NCI-H1436 treated with DMSO at 0.1 percent for 48 hours (cell line): ENCODE data around the gene KRTAP9-3.
"Not testable (repeated sequence)": the region's sequence is repeated elsewhere in the genome, so short reads cannot be mapped to it uniquely, and the experiment has no call there.

Experiments used
- DNase-seq: peaks from one replicate; lab custom pipeline; 2025; lab: John Stamatoyannopoulos, UW

KRTAP9-3 gene, protein sequence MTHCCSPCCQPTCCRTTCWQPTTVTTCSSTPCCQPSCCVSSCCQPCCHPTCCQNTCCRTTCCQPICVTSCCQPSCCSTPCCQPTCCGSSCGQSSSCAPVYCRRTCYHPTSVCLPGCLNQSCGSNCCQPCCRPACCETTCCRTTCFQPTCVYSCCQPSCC

DNA sequence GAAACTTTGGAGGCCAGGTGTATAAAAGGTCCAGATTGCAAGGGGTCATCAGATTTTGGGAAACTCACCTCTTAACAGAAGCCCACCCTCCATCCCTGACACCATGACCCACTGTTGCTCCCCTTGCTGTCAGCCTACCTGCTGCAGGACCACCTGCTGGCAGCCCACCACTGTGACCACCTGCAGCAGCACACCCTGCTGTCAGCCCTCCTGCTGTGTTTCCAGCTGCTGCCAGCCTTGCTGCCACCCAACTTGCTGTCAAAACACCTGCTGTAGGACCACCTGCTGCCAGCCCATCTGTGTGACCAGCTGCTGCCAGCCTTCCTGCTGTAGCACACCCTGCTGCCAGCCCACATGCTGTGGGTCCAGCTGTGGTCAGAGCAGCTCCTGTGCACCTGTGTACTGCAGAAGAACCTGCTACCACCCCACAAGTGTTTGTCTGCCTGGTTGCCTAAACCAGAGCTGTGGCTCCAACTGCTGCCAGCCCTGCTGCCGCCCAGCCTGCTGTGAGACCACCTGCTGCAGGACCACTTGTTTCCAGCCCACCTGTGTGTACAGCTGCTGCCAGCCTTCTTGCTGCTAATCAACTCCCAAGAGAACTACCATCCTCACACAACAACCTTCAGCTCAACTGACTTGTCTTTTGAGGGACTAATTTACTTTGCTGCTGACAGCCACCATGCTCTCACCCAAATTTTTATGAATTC, at the start of gene KRTAP9-3:
Gene KRTAP9-3, plus strand, starts transcription at position 51 of the 707 bp plus-strand sequence. Its CDS starts 53 bp downstream, at position 104.
- DNase-seq, result not testable (repeated sequence)

DNA sequence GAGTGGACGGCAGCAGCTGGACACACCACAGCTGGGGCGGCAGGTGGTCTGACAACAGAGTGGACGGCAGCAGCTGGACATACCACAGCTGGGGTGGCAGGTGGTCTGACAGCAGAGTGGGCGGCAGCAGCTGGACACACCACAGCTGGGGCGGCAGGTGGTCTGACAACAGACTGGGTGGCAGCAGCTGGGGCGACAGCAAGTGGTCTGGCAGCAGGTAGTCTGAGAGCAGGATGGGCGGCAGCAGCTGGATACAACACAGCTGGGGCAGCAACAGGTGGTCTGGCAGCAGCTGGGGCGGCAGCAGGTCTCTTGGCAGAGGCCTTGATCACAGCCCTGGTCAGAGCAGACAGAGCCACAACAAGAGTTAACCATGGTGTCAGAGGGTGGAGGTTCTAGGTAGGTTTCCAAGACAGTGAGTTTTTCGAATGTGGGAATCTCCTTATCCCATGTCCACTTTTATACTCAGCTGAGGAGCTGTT, 47.7 kb upstream of the KRTAP9-3 start, which contains the start of gene KRTAP4-1:
Gene KRTAP4-1, minus strand, starts transcription at position 432 of the 482 bp plus-strand sequence. Its CDS starts 57 bp downstream, at position 375.
- no peak for DNase-seq

DNA sequence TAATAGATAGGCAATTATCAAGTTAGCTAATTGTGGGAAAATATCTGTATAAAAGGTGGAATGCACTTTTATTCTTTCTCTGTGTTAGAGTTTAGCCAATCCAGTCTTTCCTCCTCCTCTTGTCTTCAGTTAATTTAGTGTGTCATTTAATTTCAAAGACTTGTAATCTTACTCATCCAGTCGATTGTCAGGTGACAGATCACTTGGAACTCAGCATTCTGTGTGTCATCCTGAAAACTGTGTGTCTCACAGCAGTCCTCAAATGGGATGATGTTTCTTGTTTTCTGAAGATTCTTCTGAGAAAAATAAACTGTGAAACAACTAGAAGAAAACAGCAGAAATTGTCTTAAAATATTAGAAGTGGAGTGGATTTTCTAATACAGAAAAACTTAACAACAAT, 47.2 kb upstream of the KRTAP9-3 start:
- DNase-seq, result no peak

DNA sequence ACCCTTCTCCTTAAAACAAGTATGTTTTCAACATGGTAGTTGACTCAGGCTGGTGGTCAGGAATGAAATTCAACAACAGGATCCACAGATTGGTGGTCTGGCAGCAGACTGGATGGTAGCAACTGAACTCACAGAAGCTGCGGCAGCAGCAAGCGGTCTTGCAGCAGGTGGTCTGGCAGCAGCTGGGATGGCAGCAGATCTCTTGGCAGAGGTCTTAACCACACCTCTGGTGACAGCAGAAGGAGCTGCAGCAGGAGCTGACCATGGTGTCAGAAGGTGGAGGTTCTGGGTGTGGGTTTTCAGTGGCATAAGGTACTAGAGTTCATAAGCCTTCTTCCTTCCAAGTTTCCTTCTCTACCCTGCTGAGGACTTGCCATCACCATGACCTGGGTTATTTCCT, 45.4 kb upstream of the KRTAP9-3 start:
- DNase-seq, result no peak

DNA sequence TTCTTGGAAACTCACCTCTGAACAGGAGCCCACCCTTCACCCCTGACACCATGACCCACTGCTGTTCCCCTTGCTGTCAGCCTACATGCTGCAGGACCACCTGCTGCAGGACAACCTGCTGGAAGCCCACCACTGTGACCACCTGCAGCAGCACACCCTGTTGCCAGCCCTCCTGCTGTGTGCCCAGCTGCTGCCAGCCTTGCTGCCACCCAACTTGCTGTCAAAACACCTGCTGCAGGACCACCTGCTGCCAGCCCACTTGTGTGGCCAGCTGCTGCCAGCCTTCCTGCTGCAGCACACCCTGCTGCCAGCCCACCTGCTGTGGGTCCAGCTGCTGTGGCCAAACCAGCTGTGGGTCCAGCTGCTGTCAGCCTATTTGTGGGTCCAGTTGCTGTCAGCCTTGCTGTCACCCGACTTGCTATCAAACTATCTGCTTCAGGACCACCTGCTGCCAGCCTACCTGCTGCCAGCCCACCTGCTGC, 42.4 kb upstream of the KRTAP9-3 start, which contains the start of gene KRTAP9-1:
Gene KRTAP9-1, plus strand, starts transcription at position 51 of the 482 bp plus-strand sequence. Its CDS starts 0 bp downstream, at position 51.
- not testable (repeated sequence) for DNase-seq

DNA sequence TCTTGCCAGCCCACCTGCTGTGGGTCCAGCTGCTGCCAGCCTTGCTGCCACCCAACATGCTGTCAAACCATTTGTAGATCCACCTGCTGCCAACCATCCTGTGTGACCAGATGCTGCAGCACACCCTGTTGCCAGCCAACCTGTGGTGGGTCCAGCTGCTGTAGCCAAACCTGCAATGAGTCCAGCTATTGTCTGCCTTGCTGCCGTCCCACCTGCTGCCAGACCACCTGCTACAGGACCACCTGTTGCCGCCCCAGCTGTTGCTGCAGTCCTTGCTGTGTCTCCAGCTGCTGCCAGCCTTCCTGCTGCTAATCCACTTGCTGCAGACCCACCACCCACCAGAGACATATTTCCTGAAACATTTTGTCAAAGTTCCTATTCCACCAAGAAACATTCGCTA, 41.9 kb upstream of the KRTAP9-3 start:
- no peak for DNase-seq

DNA sequence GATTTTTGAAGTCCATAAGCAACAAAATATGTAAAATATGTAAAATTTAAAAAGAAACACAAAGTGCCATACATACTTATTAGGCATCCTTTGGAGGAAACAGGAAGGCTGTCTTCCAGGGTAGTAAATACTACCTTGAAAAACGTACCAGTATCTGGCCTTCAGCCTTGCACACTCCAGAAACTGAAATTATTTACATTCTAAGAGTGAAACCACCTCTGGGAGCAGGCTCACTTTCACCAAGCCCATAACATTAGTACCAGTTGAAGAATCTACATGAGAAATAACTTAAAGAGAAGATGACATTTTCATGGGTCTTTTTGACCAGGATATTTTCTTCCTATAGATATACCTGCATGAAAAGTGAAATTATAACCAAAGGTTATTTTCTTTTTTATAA, 36.2 kb upstream of the KRTAP9-3 start:
- DNase-seq, result no peak

DNA sequence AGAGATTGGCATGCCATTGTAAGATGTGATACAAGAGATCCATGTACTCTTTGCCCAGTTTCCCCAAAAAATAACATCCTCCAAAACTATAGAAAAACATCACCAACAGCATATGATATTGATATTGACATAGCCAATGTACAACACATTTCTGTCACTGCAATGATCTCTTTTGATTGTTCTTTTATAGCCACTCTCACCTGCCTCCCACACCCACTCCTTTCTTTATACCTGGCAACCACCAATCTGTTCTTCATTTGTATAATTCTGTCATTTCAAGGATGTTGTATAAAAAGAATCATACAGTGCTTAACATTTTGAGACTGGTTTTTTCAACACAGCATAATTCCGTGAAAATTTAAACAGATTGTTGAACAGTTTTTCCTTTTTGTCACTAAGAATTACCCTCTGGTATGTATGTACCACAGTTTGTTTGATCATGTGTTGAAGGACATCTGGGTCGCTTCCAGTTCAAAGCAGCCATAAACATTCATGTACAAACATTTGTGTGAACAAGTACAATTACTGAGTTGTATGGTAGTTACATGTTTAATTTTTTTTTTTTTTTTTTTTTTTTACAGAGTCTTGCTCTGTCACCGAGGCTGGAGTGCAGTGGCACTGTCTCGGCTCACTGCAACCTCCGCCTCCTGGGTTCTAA, 32.7 kb upstream of the KRTAP9-3 start:
- DNase-seq, result no peak

DNA sequence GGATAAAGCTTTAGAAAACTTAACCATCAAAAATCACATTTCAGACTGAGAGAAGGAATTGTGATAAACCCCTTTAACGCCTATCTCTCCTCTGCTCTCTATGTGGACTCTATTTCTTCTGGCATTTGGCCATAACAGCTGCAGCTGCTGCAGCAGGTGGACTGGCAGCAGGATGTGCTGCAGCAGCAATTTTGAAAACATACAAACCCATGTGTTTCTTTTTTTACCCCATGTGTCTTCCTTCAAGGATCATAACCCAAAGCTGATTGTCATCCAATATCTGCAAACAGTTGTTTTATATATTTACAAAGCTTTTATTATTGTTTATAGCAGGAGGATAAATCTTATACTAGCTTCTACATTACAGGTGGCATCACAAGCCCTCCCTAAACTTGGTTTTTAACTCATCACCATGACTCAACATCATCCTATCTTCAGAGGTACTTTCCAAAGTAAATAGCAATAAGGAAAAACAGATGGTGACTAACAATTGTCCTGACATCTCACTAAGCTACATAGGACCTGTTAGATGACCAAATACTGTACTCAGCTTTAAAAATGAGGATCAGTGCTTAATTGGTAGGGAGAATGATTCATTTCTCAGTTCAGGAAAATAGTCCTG, 20.3 kb upstream of the KRTAP9-3 start:
- DNase-seq, result no peak

DNA sequence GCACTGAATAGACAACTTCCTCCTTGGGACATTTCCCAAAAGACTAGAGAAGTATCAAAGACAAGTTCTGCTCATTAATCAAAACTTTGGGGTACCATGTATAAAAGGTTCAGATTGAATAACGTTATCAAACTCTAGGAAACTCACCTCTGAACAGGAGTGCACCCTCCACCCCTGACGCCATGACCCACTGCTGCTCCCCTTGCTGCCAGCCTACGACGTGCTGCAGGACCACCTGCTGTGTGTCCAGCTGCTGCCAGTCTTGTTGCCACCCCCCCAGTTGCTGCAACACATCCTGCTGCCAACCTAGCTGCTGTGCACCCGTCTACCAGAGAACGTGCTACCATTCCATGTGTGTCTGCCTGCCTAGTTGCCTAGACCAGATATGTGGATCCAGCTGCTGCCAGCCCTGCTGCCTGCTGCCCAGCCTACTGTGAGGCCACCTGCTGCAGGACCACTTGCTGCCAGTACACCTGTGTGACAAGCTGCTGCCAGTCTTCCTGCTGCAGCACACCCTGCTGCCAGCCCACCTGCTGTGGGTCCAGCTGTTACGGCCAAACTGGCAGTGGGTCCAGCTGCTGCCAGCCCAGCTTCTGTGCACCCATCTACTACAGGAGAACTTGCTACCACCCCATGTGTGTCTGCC, 19.6 kb upstream of the KRTAP9-3 start:
- DNase-seq, result no peak

DNA sequence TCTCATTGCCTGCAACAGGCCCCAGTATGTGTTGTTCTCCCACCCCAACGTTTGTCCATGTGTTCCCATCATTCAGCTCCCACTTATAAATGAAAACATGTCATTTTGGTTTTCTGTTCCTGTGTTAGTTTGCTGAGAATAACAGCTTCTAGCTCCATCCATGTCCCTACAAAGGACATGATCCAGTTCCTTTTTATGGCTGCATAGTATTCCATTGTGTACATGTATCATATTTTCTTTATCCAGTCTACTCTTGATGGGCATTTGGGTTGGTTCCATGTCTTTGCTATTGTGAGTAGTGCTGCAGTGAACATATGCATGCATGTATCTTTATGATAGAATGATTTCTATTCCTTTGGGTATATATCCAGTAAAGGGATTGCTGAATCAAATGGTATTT, 16.6 kb upstream of the KRTAP9-3 start:
- no peak for DNase-seq

DNA sequence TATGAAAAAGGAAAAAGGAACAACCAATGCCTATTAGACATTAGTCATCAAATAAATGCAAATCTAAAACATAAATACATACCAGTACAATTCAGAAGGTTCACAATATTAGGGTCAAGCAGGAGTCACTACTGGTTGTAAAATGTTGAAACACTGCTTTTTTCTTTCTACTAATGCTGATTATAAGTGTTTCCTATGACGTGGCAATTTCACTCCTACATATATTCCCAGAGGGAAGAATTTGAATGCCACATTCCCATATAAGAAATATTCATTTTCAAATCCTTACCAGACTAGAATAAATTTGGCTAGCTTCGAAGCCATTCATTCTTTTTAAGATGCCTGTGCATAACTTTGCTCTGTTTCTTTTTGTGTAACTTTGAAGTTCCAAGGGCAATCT, 8.4 kb upstream of the KRTAP9-3 start:
- no peak for DNase-seq

DNA sequence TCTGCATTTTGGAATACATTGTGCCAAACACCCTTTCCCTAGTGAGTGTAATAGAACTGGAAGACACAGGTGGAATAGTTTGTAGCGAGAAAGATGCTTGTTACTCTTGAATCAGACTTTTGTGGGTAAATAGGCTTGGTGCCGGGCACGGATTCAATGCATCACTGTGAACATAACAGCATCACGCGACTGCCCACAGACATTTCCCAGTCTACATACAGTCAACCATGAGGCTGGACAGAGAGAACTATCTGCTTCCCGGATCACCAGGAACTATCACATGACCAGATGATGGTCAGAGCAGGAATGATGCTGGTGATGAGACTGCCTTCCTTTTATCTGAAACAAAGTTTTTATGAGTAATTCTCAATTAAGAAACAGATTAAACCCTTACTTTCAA, 6.2 kb upstream of the KRTAP9-3 start:
- no peak for DNase-seq

DNA sequence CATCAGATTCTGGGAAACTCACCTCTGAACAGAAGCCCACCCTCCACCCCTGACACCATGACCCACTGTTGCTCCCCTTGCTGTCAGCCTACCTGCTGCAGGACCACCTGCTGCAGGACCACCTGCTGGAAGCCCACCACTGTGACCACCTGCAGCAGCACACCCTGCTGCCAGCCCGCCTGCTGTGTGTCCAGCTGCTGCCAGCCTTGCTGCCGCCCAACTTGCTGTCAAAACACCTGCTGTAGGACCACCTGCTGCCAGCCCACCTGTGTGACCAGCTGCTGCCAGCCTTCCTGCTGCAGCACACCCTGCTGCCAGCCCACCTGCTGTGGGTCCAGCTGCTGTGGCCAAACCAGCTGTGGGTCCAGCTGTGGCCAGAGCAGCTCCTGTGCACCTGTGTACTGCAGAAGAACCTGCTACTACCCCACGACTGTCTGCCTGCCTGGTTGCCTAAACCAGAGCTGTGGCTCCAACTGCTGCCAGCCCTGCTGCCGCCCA, 5.6 kb upstream of the KRTAP9-3 start, which contains the start of gene KRTAP9-2:
Gene KRTAP9-2, plus strand, starts transcription at position 51 of the 498 bp plus-strand sequence. Its CDS starts 7 bp downstream, at position 58.
- DNase-seq, result not testable (repeated sequence)

DNA sequence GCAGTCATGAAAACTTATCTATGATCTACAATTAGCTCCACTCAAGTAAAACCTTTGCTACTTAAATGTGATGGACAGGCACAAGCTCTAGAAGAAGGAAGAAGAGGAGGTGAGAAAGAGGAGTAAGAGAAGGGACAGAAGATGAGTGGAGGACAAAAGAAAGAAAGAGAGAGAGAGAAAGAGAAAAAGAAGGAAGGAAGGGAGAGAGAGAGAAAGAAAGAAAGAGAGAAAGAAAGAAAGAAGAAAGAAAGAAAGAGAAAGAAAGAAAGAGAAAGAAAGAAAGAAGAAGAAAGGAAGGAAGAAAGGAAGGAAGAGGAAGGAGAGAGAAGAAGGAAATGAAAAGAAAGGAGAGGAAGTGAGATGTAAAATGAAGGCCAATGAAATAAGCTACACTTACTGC, 2.2 kb upstream of the KRTAP9-3 start:
- DNase-seq, result no peak

DNA sequence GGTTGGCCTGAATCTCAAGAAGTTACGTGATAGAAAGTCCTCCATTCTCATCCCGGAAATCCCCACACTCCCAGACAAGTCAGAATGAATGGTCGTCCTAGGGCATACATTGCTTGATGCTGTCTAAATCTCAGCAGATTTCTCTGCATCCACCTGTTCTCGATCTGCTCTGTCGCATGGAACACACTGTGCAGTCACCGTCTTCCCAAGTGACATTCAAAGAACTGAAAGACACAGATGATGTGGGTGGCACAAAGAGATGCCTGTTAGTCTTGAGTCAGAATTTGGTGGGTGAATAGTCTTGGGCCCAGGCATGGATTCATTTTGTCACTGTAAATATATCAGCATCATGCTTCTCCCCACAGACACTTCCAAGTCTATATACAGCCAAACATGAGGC, 518 bp upstream of the KRTAP9-3 start:
- DNase-seq, result no peak

DNA sequence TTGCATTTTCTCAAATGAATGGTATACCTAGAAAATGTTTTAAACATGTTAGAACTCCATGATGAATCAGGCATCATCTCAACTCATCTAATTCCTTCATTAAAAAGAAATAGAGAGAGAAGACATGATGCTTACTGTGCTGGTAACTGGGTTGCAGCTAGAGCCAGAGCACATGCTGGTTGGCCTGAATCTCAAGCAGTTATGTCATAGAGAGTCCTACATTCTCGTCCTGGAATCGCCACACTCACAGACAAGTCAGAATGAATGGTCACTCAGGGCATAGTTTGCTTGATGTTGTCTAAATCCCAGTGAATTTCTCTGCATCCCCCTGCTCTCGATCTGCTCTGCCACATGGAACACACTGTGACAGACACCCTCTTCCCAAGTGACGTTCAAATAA, 4.9 kb downstream of the KRTAP9-3 start:
- not testable (repeated sequence) for DNase-seq

DNA sequence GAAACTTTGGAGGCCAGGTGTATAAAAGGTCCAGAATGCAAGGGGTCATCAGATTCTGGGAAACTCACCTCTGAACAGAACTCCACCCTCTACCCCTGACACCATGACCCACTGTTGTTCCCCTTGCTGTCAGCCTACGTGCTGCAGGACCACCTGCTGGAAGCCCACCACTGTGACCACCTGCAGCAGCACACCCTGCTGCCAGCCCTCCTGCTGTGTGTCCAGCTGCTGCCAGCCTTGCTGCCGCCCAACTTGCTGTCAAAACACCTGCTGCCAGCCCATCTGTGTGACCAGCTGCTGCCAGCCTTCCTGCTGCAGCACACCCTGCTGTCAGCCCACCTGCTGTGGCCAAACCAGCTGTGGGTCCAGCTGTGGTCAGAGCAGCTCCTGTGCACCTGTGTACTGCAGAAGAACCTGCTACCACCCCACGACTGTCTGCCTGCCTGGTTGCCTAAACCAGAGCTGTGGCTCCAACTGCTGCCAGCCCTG, 5.7 kb downstream of the KRTAP9-3 start, which contains the start of gene KRTAP9-8:
Gene KRTAP9-8, plus strand, starts transcription at position 51 of the 489 bp plus-strand sequence. Its CDS starts 53 bp downstream, at position 104.
- DNase-seq, result not testable (repeated sequence)

DNA sequence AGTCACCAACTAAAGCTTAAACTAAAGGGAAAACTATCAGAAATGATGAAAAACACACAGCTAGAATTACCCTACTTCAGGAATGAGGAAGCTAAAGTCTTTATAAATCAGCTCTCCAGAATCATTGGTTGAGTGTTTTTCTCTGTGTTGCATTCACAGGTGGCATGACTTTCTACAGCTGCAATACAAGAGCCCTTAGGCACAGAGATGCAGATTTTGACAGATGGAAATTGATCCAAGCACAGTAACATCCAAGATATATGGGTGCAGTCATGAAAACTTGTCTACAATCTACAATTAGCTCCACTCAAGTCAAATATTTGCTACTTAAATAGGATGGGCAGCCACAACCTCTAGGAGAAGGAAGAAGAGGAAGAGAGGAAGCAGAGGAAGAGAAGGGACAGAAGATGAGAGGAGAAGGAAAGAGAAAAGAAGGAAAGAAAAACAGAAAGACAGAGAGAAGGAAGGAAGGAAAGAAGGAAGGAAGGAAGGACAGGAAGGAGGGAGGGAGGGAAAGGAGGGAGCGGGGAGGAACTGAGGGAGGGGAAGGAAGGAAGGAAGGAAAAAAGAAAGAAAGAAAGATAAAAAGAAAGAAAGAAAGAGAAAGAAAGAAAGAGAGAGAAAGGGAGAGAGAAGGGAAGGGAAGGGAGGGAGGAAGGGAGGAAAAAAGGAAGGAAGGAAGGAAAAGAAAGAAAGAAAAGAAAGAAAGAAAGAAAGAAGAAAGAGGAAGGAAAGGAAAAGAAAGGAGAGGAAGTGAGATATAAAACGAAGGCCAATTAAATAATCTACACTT, 14.9 kb downstream of the KRTAP9-3 start:
- DNase-seq, result not testable (repeated sequence)

DNA sequence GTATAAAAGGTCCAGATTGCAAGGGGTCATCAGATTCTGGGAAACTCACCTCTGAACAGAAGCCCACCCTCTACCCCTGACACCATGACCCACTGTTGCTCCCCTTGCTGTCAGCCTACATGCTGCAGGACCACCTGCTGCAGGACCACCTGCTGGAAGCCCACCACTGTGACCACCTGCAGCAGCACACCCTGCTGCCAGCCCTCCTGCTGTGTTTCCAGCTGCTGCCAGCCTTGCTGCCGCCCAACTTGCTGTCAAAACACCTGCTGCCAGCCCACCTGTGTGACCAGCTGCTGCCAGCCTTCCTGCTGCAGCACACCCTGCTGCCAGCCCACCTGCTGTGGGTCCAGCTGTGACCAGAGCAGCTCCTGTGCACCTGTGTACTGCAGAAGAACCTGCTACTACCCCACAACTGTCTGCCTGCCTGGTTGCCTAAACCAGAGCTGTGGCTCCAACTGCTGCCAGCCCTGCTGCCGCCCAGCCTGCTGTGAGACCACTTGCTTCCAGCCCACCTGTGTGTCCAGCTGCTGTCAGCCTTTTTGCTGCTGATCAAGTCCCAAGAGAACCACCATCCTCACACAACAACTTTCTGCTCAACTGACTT, 17.5 kb downstream of the KRTAP9-3 start, which contains the start of gene KRTAP9-4:
Gene KRTAP9-4, plus strand, starts transcription at position 51 of the 604 bp plus-strand sequence. Its CDS starts 34 bp downstream, at position 85.
- DNase-seq, result not testable (repeated sequence)
